Stomach (tissue), 9 donors: Measurements from ENCODE around the gene SRP54. TPM values are rescaled to one million over a fixed set of nuclear protein-coding genes. Genes with fewer than 3 reads are reported as not detected.

ENCODE experiments used
- DNase-seq, 2 donors: peaks; one replicate each; pipeline versions ENCODE4 v3.0.0 to v3.0.0-alpha.2; 2013 to 2019
- H3K27ac ChIP-seq, 5 donors: fragments of 200-600 bp in 4 of 5; sonication (generic) in 4 of 5; one replicate each; pipeline ENCODE4 v1.5.1; 2013 to 2019; ENCODE audit warnings: mild to moderate bottlenecking in 1 of 5, moderate library complexity in 1 of 5
- H3K27me3 ChIP-seq, 3 donors: fragments of 200-600 bp; sonication (generic); one replicate each; pipeline ENCODE4 v1.5.1; 2017 to 2019; ENCODE audit warnings: mixed run types in 1 of 3
- H3K36me3 ChIP-seq, 4 donors: fragments of 200-600 bp; sonication (generic); 1 replicate in 3 of 4; 2 replicates in 1 of 4; pipeline ENCODE4 v1.5.1; 2016 to 2019
- H3K4me1 ChIP-seq, 4 donors: fragments of 200-600 bp; sonication (generic); one replicate each; pipeline ENCODE4 v1.5.1; 2016 to 2019
- H3K4me3 ChIP-seq, 4 donors: fragments of 200-600 bp; sonication (generic) in 3 of 4; one replicate each; pipeline ENCODE4 v1.5.1; 2016 to 2019; ENCODE audit warnings: mild to moderate bottlenecking in 1 of 4
- H3K9me3 ChIP-seq, 4 donors: fragments of 200-600 bp; sonication (generic); one replicate each; pipeline ENCODE4 v1.5.1; 2016 to 2019
- EP300 ChIP-seq: sonication (generic); formaldehyde crosslinking; IDR thresholded peaks from one replicate; pipeline ENCODE4 v1.6.1; 2017; ENCODE audit warnings: antibody characterized with exemption
- POLR2A ChIP-seq, 4 donors: fragments of 450-650 bp; IDR thresholded peaks; one replicate each; pipeline ENCODE4 v1.6.1; 2016; ENCODE audit warnings: antibody characterized with exemption in 4 of 4, control low read depth in 2 of 4, mild to moderate bottlenecking in 1 of 4, moderate library complexity in 1 of 4
- POLR2AphosphoS5 ChIP-seq, 3 donors: sonication (generic); formaldehyde crosslinking; IDR thresholded peaks; one replicate each; pipeline ENCODE4 v1.6.1; 2016; ENCODE audit warnings: antibody characterized with exemption in 3 of 3
- WGBS, 5 donors: extraction: QIAGEN DNeasy Blood & Tissue Kit in 3 of 5; methylation state at CpG; one replicate each; pipeline versions ENCODE4 v1.1.5 to v1.1.7; 2013 to 2018; 5-methylcytosine and 5-hydroxymethylcytosine counted together
- intact Hi-C: fragments of 100-400 bp; cut with DNase I; formaldehyde crosslinking; loops from one replicate; pipeline ENCODE4 v1.15.1; 2023; ENCODE audit warnings: low total_unique reads
- polyA plus RNA-seq, 3 donors: library from polyadenylated mRNA; stranded (reverse); fragments of 200-250 nt; gene quantifications; one replicate each; pipeline ENCODE4 v1.2.3, GENCODE V29; 2013
- total RNA-seq, 5 donors: library from RNA; depleted of rRNA; stranded (reverse); fragments of >200 nt; gene quantifications; one replicate each; pipeline versions ENCODE4 v1.1.0 to v1.2.3, GENCODE V29; 2014 to 2016
- TF ChIP-seq, protein P1 (sequence below), 7 experiments: fragments of 450-650 bp in 4 of 7; fragments of 200-600 bp in 3 of 7; sonication (generic) in 3 of 7; IDR thresholded peaks; one replicate each; pipeline ENCODE4 v1.5.1; 2016 to 2019; ENCODE audit warnings: antibody characterized with exemption in 7 of 7, control low read depth in 2 of 7, mild to moderate bottlenecking in 1 of 7
- donor health status: healthy with polysubstance abuse.
- donor health status: Bipolar disorder and iron deficiency.
- donor health status: healthy.

SRP54 gene
- total and polyA plus RNA-seq, 8 donors = 12.9 to 111 (median 23.7) TPM

DNA sequence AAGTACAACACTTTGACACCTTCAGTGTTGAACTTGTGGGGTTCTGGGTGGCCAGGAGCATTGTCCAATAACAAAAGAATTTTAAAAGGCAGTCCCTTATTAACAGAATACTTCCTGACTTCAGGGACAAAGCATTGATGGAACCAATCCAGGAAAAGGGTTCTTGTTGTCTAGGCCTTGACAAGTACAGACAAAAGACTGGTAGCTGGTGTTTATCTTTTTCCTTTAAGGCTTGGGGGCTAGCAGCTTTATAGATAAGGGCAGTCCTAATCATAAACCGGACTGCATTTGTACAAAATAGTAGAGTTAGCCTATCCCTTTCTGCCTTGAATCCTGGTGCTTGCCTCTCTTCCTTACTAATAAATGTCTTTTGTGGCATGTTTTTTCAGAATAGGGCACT, 90.7 kb downstream of the SRP54 start:
- DNase-seq = no peak
- Histone ChIP-seq H3K4me1 (peaks cover 0 to 6% (median 0%) of the 10 kb centered on the region in 4 donors), H3K4me3 (no peak overlapping the region), H3K27me3 (no peaks in the 10 kb centered on the region), H3K27ac (no peak overlapping the region), H3K9me3 (no peaks in the 10 kb centered on the region), H3K36me3 (peaks cover 6 to 80% (median 68%) of the 10 kb centered on the region in 4 donors)
- intact Hi-C loops = no loop called here
- WGBS, 5 donors = 62 to 94% (median 71%) methylated on average over 1 of the region's 1 CpG
- TF ChIP-seq EP300 = no peak
- TF ChIP-seq, protein P1, sequence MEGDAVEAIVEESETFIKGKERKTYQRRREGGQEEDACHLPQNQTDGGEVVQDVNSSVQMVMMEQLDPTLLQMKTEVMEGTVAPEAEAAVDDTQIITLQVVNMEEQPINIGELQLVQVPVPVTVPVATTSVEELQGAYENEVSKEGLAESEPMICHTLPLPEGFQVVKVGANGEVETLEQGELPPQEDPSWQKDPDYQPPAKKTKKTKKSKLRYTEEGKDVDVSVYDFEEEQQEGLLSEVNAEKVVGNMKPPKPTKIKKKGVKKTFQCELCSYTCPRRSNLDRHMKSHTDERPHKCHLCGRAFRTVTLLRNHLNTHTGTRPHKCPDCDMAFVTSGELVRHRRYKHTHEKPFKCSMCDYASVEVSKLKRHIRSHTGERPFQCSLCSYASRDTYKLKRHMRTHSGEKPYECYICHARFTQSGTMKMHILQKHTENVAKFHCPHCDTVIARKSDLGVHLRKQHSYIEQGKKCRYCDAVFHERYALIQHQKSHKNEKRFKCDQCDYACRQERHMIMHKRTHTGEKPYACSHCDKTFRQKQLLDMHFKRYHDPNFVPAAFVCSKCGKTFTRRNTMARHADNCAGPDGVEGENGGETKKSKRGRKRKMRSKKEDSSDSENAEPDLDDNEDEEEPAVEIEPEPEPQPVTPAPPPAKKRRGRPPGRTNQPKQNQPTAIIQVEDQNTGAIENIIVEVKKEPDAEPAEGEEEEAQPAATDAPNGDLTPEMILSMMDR (IDR thresholded peaks at IDR 0.05) = no peak

DNA sequence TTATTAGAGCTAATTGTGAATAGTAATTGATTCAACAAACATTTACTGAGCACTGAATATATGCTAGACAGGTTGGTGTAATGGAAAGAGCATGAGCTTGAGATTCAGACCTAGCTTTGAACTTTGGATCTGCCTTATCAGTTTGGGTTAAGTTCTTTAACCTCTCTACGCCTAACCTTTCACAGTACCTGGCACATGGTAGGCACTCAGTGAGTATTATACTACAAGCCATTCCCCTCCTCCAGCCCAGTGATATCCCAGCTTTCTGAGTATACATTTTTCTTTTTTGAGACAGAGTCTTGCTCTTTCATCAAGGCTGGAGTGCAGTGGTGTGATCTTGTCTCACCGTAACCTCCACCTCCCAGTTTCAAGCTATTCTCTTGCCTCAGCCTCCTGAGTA, 95.3 kb downstream of the SRP54 start:
- TF ChIP-seq, protein P1 (IDR thresholded peaks at IDR 0.05) = no peak
- TF ChIP-seq POLR2AphosphoS5 (IDR thresholded peaks at IDR 0.05) (peak in 1 of 3 donors; percentile 27), EP300 (no peak), POLR2A (IDR thresholded peaks at IDR 0.05) (no peak)
- 68 to 85% (median 76%) methylated on average over 2 of the region's 2 CpGs for WGBS, 5 donors
- Histone ChIP-seq H3K27me3 (no peaks in the 10 kb centered on the region), H3K4me1 (peaks cover 0 to 6% (median 0%) of the 10 kb centered on the region in 4 donors), H3K4me3 (no peak overlapping the region), H3K27ac (no peak overlapping the region), H3K36me3 (peaks cover 9 to 88% (median 73%) of the 10 kb centered on the region in 4 donors), H3K9me3 (no peaks in the 10 kb centered on the region)
- DNase-seq = peak in 1 of 2 donors; percentile 13
- intact Hi-C loops = no loop called here

Other genes with a start within 250 kb of the SRP54 start
- 100 to 1,000 TPM in 1 of 5 donors, 10 to 100 TPM in 4; 31.2 to 110 (median 49.4) TPM for gene BAZ1A, start 107.6 kb upstream of the SRP54 start, total RNA-seq
- 10 to 100 TPM; 13.3 to 30.2 (median 21.0) TPM for gene BAZ1A, start 107.6 kb upstream of the SRP54 start, polyA plus RNA-seq
- gene FAM177A1, start 63.3 kb downstream of the SRP54 start, total RNA-seq = 100 to 1,000 TPM in 1 of 5 donors, 10 to 100 TPM in 4; 13.8 to 300 (median 36.6) TPM
- 10 to 100 TPM; 44.5 to 53.5 (median 50.6) TPM for gene FAM177A1, start 63.3 kb downstream of the SRP54 start, polyA plus RNA-seq
- gene PPP2R3C, start 139.0 kb downstream of the SRP54 start, total RNA-seq = 10 to 100 TPM; 15.6 to 53.7 (median 21.0) TPM
- gene PPP2R3C, start 139.0 kb downstream of the SRP54 start, polyA plus RNA-seq = 10 to 100 TPM; 24.2 to 47.4 (median 25.1) TPM
- gene PRORP, start 139.6 kb downstream of the SRP54 start, total RNA-seq = 10 to 100 TPM; 36.9 to 79.0 (median 52.1) TPM
- 10 to 100 TPM in 1 of 3 donors, 1 to 10 TPM in 2; 6.6 to 13.8 (median 9.1) TPM for gene PRORP, start 139.6 kb downstream of the SRP54 start, polyA plus RNA-seq